ENCODE measurements around the gene CCDC61. TPM values are rescaled to one million over a fixed set of nuclear protein-coding genes. Genes with fewer than 3 reads are reported as not detected.
A peak's percentile ranks its signal among the peaks of the same experiment; 100 is the strongest.

The CCDC61 gene
- 10 to 100 TPM in 1 of 4 donors, 1 to 10 TPM in 3; 8.4 to 14.6 (median 9.5) TPM for total RNA-seq

DNA sequence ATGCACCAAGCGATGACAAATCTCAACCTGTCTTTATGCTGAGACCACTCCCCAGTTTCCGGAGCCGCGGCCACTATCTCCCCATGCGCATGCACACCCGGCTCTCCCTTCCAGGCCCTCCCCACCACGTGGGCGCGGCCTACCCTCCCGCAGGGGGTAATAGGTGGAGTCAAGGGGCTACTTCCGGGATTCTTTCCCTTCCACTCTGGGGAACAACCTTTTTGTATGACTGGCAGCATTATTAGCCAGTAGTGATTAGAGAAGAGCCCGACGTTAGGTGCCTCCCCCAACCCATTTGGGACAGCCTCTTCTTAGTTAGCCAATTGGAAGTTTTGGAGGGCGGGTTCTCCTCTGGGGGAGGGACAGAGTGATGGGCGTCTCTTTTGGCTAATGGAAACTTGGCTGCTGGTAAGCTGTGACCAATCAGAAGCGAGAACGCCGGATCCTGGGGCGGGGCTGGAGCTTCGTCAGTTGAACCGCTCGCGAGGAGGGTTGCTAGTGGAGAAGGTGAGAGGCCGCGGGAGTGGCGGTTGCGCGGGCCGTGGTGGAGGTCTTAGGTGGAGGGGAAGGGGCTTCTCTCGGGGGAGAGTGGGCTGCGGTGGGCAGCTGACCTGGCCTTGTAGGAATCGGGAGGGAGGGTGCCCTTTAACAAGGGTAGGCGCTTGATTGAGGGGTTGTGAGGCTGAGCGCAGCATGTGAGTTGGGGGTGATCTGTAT is at the start of gene CCDC61:
Gene CCDC61 (plus strand): TSS at position 470 of the 717 bp plus-strand sequence. CDS start 7,552 bp downstream, outside the sequence.
- Histone ChIP-seq H3K27ac (no peak within 1 kb of the TSS), H3K27me3 (no peaks in the 10 kb centered on the region), H3K4me3 (peak within 1 kb of the TSS; percentile 62), H3K4me1 (peaks cover 24% of the 10 kb centered on the region), H3K9me3 (no peaks in the 10 kb centered on the region), H3K36me3 (no peaks in the 10 kb centered on the region)
- DNase-seq (ENCODE audit: low spot score in 2 of 2) = peak; percentile 98 to 99
- peak in 1 of 2 donors; percentile 37 for TF ChIP-seq POLR2A (IDR thresholded peaks at IDR 0.05)
- no peak for TF ChIP-seq POLR2AphosphoS5 (IDR thresholded peaks at IDR 0.05)
- no peak for TF ChIP-seq EP300 (IDR thresholded peaks at IDR 0.05)
- TF ChIP-seq CTCF (IDR thresholded peaks at IDR 0.05) = no peak
- under 1% methylated on average over 34 of the region's 34 CpGs for WGBS

DNA sequence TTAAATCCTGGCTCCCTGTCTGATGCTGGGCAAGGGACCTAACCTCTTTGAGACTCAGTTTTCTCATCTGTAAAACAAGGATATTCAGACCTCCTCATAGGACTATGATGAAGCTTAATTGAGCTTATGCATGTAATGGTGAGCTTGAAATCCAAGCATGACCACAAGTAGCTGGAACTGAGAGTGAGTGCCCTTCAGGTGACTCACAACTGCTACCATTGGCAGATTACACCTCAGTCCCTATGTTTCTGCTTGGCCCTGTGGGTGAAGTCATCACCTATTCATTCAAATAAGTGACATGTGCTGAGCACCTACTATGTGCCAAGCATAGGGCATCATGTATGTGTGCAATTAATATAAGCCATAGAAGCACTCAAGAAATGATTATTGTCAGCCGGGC is 47.3 kb upstream of the CCDC61 start:
- no peak for DNase-seq (ENCODE audit: low spot score in 2 of 2)
- Histone ChIP-seq H3K9me3 (no peaks in the 10 kb centered on the region), H3K27me3 (peaks cover 24% of the 10 kb centered on the region), H3K4me3 (no peak overlapping the region), H3K4me1 (peaks cover 4% of the 10 kb centered on the region), H3K36me3 (no peaks in the 10 kb centered on the region), H3K27ac (no peak overlapping the region)
- WGBS = 100% methylated on average over 1 of the region's 1 CpG
- TF ChIP-seq CTCF (IDR thresholded peaks at IDR 0.05) = no peak
- TF ChIP-seq POLR2A (IDR thresholded peaks at IDR 0.05) = no peak
- no peak for TF ChIP-seq POLR2AphosphoS5 (IDR thresholded peaks at IDR 0.05)
- TF ChIP-seq EP300 (IDR thresholded peaks at IDR 0.05) = no peak

GRCh38 chr19:45952341-45952685 is 43.0 kb upstream of the CCDC61 start:
- peaks cover 42% of the 10 kb centered on the region for H3K27me3 ChIP-seq
- H3K4me3 ChIP-seq = no peak overlapping the region
- H3K4me1 ChIP-seq = peaks cover 6% of the 10 kb centered on the region
- no peak for TF ChIP-seq CTCF (IDR thresholded peaks at IDR 0.05)
- TF ChIP-seq POLR2AphosphoS5 (IDR thresholded peaks at IDR 0.05) = no peak
- no peak for TF ChIP-seq POLR2A (IDR thresholded peaks at IDR 0.05)
- TF ChIP-seq EP300 (IDR thresholded peaks at IDR 0.05) = no peak
- H3K9me3 ChIP-seq = no peaks in the 10 kb centered on the region
- 52% methylated on average over 7 of the region's 8 CpGs for WGBS
- no peak for DNase-seq (ENCODE audit: low spot score in 2 of 2)
- no peaks in the 10 kb centered on the region for H3K36me3 ChIP-seq
- no peak overlapping the region for H3K27ac ChIP-seq

GRCh38 chr19:45952686-45953505 is 42.4 kb upstream of the CCDC61 start:
- H3K4me1 ChIP-seq = peaks cover 6% of the 10 kb centered on the region
- H3K36me3 ChIP-seq = no peaks in the 10 kb centered on the region
- WGBS = 8% methylated on average over 27 of the region's 43 CpGs
- H3K27ac ChIP-seq = no peak overlapping the region
- TF ChIP-seq POLR2AphosphoS5 (IDR thresholded peaks at IDR 0.05) (no peak), EP300 (IDR thresholded peaks at IDR 0.05) (no peak), CTCF (IDR thresholded peaks at IDR 0.05) (no peak), POLR2A (IDR thresholded peaks at IDR 0.05) (no peak)
- peaks cover 42% of the 10 kb centered on the region for H3K27me3 ChIP-seq
- H3K4me3 ChIP-seq = peak overlapping the region; percentile 26
- no peak for DNase-seq (ENCODE audit: low spot score in 2 of 2)
- no peaks in the 10 kb centered on the region for H3K9me3 ChIP-seq

DNA sequence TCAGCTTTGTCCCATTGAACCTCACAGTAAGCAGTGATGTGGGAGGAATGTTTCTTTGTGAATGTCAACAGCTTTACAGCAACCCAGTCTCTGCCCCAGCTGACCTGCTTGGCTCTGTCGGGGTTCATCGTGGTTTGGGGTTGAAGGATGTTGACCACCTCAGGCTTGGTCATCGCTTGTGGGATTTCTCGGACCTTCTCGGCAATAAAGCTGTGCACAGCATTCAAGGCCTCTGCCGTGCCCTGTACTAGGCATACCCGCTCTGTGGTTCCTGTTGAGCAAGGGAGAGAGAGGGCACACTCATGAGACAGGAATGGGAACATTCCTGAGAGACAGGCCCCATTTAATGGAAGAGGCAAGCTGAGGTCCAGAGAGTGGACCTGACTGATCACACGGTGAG is 41.6 kb upstream of the CCDC61 start:
- DNase-seq (ENCODE audit: low spot score in 2 of 2) = no peak
- H3K27me3 ChIP-seq = peaks cover 44% of the 10 kb centered on the region
- H3K27ac ChIP-seq = no peak overlapping the region
- no peaks in the 10 kb centered on the region for H3K9me3 ChIP-seq
- H3K36me3 ChIP-seq = no peaks in the 10 kb centered on the region
- H3K4me1 ChIP-seq = peaks cover 6% of the 10 kb centered on the region
- TF ChIP-seq POLR2AphosphoS5 (IDR thresholded peaks at IDR 0.05) (no peak), EP300 (IDR thresholded peaks at IDR 0.05) (no peak), POLR2A (IDR thresholded peaks at IDR 0.05) (no peak), CTCF (IDR thresholded peaks at IDR 0.05) (no peak)
- no peak overlapping the region for H3K4me3 ChIP-seq
- WGBS = 86% methylated on average over 6 of the region's 8 CpGs

All from suprapubic skin (tissue), 4 donors.